Measurements from ENCODE around the gene CACNA1E. TPM values are rescaled to one million over a fixed set of nuclear protein-coding genes. Genes with fewer than 3 reads are reported as not detected.
"Not testable (repeated sequence)": the region's sequence is repeated elsewhere in the genome, so short reads cannot be mapped to it uniquely, and the experiment has no call there.

CACNA1E gene
- total RNA-seq, 1 donor from 2014 or later = not detected

- H3K36me3 ChIP-seq = no peaks in the 10 kb centered on the region
- no peaks in the 10 kb centered on the region for H3K9me3 ChIP-seq
- intact Hi-C loops (cut with DNase I) = no loop called here
These were observed 55.5 kb downstream of the CACNA1E start for GRCh38 chr1:181538836-181539235.

GRCh38 chr1:181541458-181541857 lies 58.1 kb downstream of the CACNA1E start:
- Histone ChIP-seq H3K4me3 (no peak overlapping the region), H3K27me3 (no peaks in the 10 kb centered on the region), H3K4me1 (no peaks in the 10 kb centered on the region), H3K9me3 (no peaks in the 10 kb centered on the region), H3K36me3 (no peaks in the 10 kb centered on the region), H3K27ac (no peak overlapping the region)
- DNase-seq (ENCODE audit: extremely low spot score in 2 of 2) = no peak
- intact Hi-C loops (cut with DNase I) = no loop called here
- TF ChIP-seq CTCF (IDR thresholded peaks at IDR 0.05) (no peak), POLR2AphosphoS5 (IDR thresholded peaks at IDR 0.05; ENCODE audit: insufficient read depth in 1 of 2, low read depth in 1 of 2) (no peak), POLR2A (IDR thresholded peaks at IDR 0.05) (no peak)

More at GRCh38 chr1:181538836-181539235, 55.5 kb downstream of the CACNA1E start:
- TF ChIP-seq POLR2A (IDR thresholded peaks at IDR 0.05) (no peak), CTCF (IDR thresholded peaks at IDR 0.05) (no peak), POLR2AphosphoS5 (IDR thresholded peaks at IDR 0.05; ENCODE audit: insufficient read depth in 1 of 2, low read depth in 1 of 2) (no peak)
- H3K27me3 ChIP-seq = no peaks in the 10 kb centered on the region
- no peaks in the 10 kb centered on the region for H3K4me1 ChIP-seq
- DNase-seq (ENCODE audit: extremely low spot score in 2 of 2) = no peak
- no peak overlapping the region for H3K4me3 ChIP-seq
- no peak overlapping the region for H3K27ac ChIP-seq

- no peak overlapping the region for H3K4me3 ChIP-seq
- H3K36me3 ChIP-seq = no peaks in the 10 kb centered on the region
- no peak for DNase-seq (ENCODE audit: extremely low spot score in 2 of 2)
- H3K4me1 ChIP-seq = no peaks in the 10 kb centered on the region
- intact Hi-C loops (cut with DNase I) = no loop called here
- no peaks in the 10 kb centered on the region for H3K27me3 ChIP-seq
- H3K27ac ChIP-seq = no peak overlapping the region
- H3K9me3 ChIP-seq = no peaks in the 10 kb centered on the region
- TF ChIP-seq POLR2A (IDR thresholded peaks at IDR 0.05) (no peak), CTCF (IDR thresholded peaks at IDR 0.05) (no peak), POLR2AphosphoS5 (IDR thresholded peaks at IDR 0.05; ENCODE audit: insufficient read depth in 1 of 2, low read depth in 1 of 2) (no peak)
These were observed 58.6 kb downstream of the CACNA1E start for GRCh38 chr1:181541947-181542346.

GRCh38 chr1:181542406-181542805 lies 59.1 kb downstream of the CACNA1E start:
- intact Hi-C loops (cut with DNase I); H3K27me3 ChIP-seq; DNase-seq (ENCODE audit: extremely low spot score in 2 of 2); H3K36me3 ChIP-seq; H3K4me3 ChIP-seq; H3K4me1 ChIP-seq; H3K27ac ChIP-seq; H3K9me3 ChIP-seq: not testable (repeated sequence)

GRCh38 chr1:181545395-181545794 lies 62.1 kb downstream of the CACNA1E start:
- TF ChIP-seq POLR2AphosphoS5 (IDR thresholded peaks at IDR 0.05; ENCODE audit: insufficient read depth in 1 of 2, low read depth in 1 of 2) (no peak), CTCF (IDR thresholded peaks at IDR 0.05) (no peak), POLR2A (IDR thresholded peaks at IDR 0.05) (no peak)
- H3K4me3 ChIP-seq = no peak overlapping the region
- no peaks in the 10 kb centered on the region for H3K9me3 ChIP-seq
- no peaks in the 10 kb centered on the region for H3K36me3 ChIP-seq
- H3K4me1 ChIP-seq = no peaks in the 10 kb centered on the region
- H3K27ac ChIP-seq = no peak overlapping the region
- no peaks in the 10 kb centered on the region for H3K27me3 ChIP-seq
- intact Hi-C loops (cut with DNase I) = no loop called here
- DNase-seq (ENCODE audit: extremely low spot score in 2 of 2) = no peak

GRCh38 chr1:181548497-181548896 lies 65.2 kb downstream of the CACNA1E start:
- no peaks in the 10 kb centered on the region for H3K4me1 ChIP-seq
- H3K27ac ChIP-seq = no peak overlapping the region
- intact Hi-C loops (cut with DNase I) = no loop called here
- TF ChIP-seq POLR2AphosphoS5 (IDR thresholded peaks at IDR 0.05; ENCODE audit: insufficient read depth in 1 of 2, low read depth in 1 of 2) (no peak), CTCF (IDR thresholded peaks at IDR 0.05) (no peak), POLR2A (IDR thresholded peaks at IDR 0.05) (no peak)
- H3K36me3 ChIP-seq = no peaks in the 10 kb centered on the region
- no peak overlapping the region for H3K4me3 ChIP-seq
- no peak for DNase-seq (ENCODE audit: extremely low spot score in 2 of 2)
- H3K27me3 ChIP-seq = no peaks in the 10 kb centered on the region
- no peaks in the 10 kb centered on the region for H3K9me3 ChIP-seq
